Fibroblast of lung (primary cell): ENCODE results near the gene SLC22A23. TPM values are rescaled to one million over a fixed set of nuclear protein-coding genes. Genes with fewer than 3 reads are reported as not detected.

Experiments
- DNase-seq, 2 donors: peaks; one replicate each; pipeline versions ENCODE4 v3.0.0 to v3.0.0-alpha.2; 2010; ENCODE audit warnings: low read depth in 2 of 2
- H2AFZ ChIP-seq: 2 replicates; pipeline ENCODE4 v1.5.1; 2012; ENCODE audit warnings: low read length, control low read depth, inconsistent platforms
- H3K27ac ChIP-seq: 2 replicates; pipeline ENCODE4 v1.5.1; 2011; ENCODE audit warnings: low read length, control low read depth; ENCODE audit not compliant: insufficient read depth
- H3K27me3 ChIP-seq: 2 replicates; pipeline ENCODE4 v1.5.1; 2011; ENCODE audit warnings: mild to moderate bottlenecking, low read length; ENCODE audit not compliant: control insufficient read depth, insufficient read depth
- H3K36me3 ChIP-seq: 2 replicates; pipeline ENCODE4 v1.5.1; 2011; ENCODE audit warnings: low read length; ENCODE audit not compliant: control insufficient read depth, insufficient read depth
- H3K4me1 ChIP-seq: 2 replicates; pipeline ENCODE4 v1.5.1; 2011; ENCODE audit warnings: low read length; ENCODE audit not compliant: control insufficient read depth, insufficient read depth; ENCODE audit errors: extremely low read depth
- H3K4me2 ChIP-seq: 2 replicates; pipeline ENCODE4 v1.5.1; 2011; ENCODE audit warnings: low read length, control low read depth; ENCODE audit not compliant: insufficient read depth; ENCODE audit errors: extremely low read depth
- H3K4me3 ChIP-seq, 4 experiments: fragments of 200-600 bp in 1 of 4; sonication (generic) in 1 of 4; replicated peaks in 1 of 4; 2 replicates each; pipeline ENCODE4 v1.5.1; 2011 to 2016; ENCODE audit warnings: low read length in 4 of 4, low read depth in 3 of 4, mild to moderate bottlenecking in 3 of 4, control low read depth in 2 of 4, inconsistent platforms in 1 of 4, mixed read lengths in 1 of 4; ENCODE audit not compliant: insufficient read depth in 1 of 4; ENCODE audit errors: control extremely low read depth in 1 of 4
- H3K79me2 ChIP-seq: 2 replicates; pipeline ENCODE4 v1.5.1; 2012; ENCODE audit warnings: mild to moderate bottlenecking, low read length, inconsistent platforms; ENCODE audit not compliant: control insufficient read depth, insufficient read depth
- H3K9ac ChIP-seq: 2 replicates; pipeline ENCODE4 v1.5.1; 2011; ENCODE audit warnings: mild to moderate bottlenecking, low read length, control low read depth; ENCODE audit not compliant: insufficient read depth
- H3K9me3 ChIP-seq: 2 replicates; pipeline ENCODE4 v1.5.1; 2012; ENCODE audit warnings: low read depth, low read length; ENCODE audit not compliant: control insufficient read depth, insufficient read depth
- H4K20me1 ChIP-seq: 2 replicates; pipeline ENCODE4 v1.5.1; 2011; ENCODE audit warnings: low read length; ENCODE audit not compliant: control insufficient read depth, insufficient read depth; ENCODE audit errors: extremely low read depth
- CTCF ChIP-seq, 2 donors: IDR thresholded peaks in 1 of 2; conservative IDR thresholded peaks in 1 of 2; 1 replicate in 1 of 2; 2 replicates in 1 of 2; pipeline ENCODE4 v1.5.1; 2011 to 2012; ENCODE audit warnings: low read length in 2 of 2, control low read depth in 1 of 2, inconsistent platforms in 1 of 2, low read depth in 1 of 2, mild to moderate bottlenecking in 1 of 2
- EZH2 ChIP-seq: IDR thresholded peaks from 2 replicates; pipeline ENCODE4 v1.5.1; 2012; ENCODE audit warnings: low read length, control low read depth, mild to moderate bottlenecking; ENCODE audit errors: missing control alignments
- polyA plus RNA-seq, 2 donors: library from polyadenylated mRNA; depleted of rRNA in 1 of 2; stranded (reverse) in 1 of 2; unstranded in 1 of 2; fragments of >200 nt; gene quantifications; 2 replicates each; pipeline ENCODE4 v1.2.1, GENCODE V29; 2011 to 2012; ENCODE audit warnings: missing spikeins in 1 of 2
- total RNA-seq: library from RNA; depleted of rRNA; stranded (reverse); fragments of >200 nt; gene quantifications from 2 replicates; pipeline ENCODE4 v1.2.1, GENCODE V29; 2014

Gene SLC22A23
- total and polyA plus RNA-seq, 2 donors (not counting 1 experiment from before 2014, with no cell fraction given): 0.37 to 3.0 TPM

GRCh38 chr6:3484946-3485345, 28.1 kb upstream of the SLC22A23 start:
- Histone ChIP-seq H4K20me1 (no peaks in the 10 kb centered on the region), H3K36me3 (no peaks in the 10 kb centered on the region), H3K4me1 (no peaks in the 10 kb centered on the region), H3K79me2 (no peaks in the 10 kb centered on the region), H3K27me3 (peaks cover 3% of the 10 kb centered on the region), H3K27ac (no peak overlapping the region), H3K4me3 (no peak overlapping the region), H3K4me2 (no peak overlapping the region), H3K9ac (no peak overlapping the region), H2AFZ (no peak overlapping the region), H3K9me3 (no peaks in the 10 kb centered on the region)
- no peak for DNase-seq
- no peak for TF ChIP-seq CTCF (conservative IDR thresholded peaks at IDR 0.05 in 1 of 2, IDR thresholded peaks at IDR 0.05 in 1 of 2; ENCODE audit: low read depth in 1 of 2, low read length in 2 of 2)
- no peak for TF ChIP-seq EZH2

DNA sequence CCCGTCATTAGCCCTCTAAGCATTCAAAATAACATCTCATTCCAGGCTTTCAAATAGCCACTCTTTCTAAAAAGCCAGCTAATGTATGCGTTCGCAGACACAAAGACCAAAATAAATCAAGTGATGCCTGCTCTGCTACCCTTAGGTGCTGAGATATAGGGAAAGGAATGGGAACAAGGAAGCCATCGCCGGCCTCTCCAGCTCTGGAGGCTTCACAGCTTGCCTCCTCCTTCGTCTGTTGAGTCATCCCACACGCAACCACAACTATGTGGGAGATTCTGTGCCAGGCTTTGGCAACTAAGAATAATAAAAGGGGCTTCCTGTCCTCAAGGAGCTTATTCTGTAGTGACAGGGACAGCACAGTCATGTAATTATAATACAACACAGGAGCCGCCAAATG, 27.3 kb upstream of the SLC22A23 start:
- Histone ChIP-seq H2AFZ (no peak overlapping the region), H3K4me3 (no peak overlapping the region), H3K4me1 (no peaks in the 10 kb centered on the region), H3K27me3 (peaks cover 3% of the 10 kb centered on the region), H3K27ac (no peak overlapping the region), H3K36me3 (no peaks in the 10 kb centered on the region), H4K20me1 (no peaks in the 10 kb centered on the region), H3K9ac (no peak overlapping the region), H3K9me3 (no peaks in the 10 kb centered on the region), H3K4me2 (no peak overlapping the region), H3K79me2 (no peaks in the 10 kb centered on the region)
- TF ChIP-seq EZH2 (no peak), CTCF (conservative IDR thresholded peaks at IDR 0.05 in 1 of 2, IDR thresholded peaks at IDR 0.05 in 1 of 2; ENCODE audit: low read depth in 1 of 2, low read length in 2 of 2) (no peak)
- DNase-seq: peak; percentile 34 to 86

- no peaks in the 10 kb centered on the region for H3K79me2 ChIP-seq
- no peak overlapping the region for H3K4me2 ChIP-seq
- H4K20me1 ChIP-seq: no peaks in the 10 kb centered on the region
- no peak overlapping the region for H3K9ac ChIP-seq
- TF ChIP-seq EZH2 (no peak), CTCF (conservative IDR thresholded peaks at IDR 0.05 in 1 of 2, IDR thresholded peaks at IDR 0.05 in 1 of 2; ENCODE audit: low read depth in 1 of 2, low read length in 2 of 2) (no peak)
- no peak overlapping the region for H2AFZ ChIP-seq
- H3K27me3 ChIP-seq: peaks cover 3% of the 10 kb centered on the region
- H3K36me3 ChIP-seq: no peaks in the 10 kb centered on the region
- DNase-seq: no peak
- no peak overlapping the region for H3K4me3 ChIP-seq
- no peaks in the 10 kb centered on the region for H3K9me3 ChIP-seq
- H3K4me1 ChIP-seq: no peaks in the 10 kb centered on the region
- no peak overlapping the region for H3K27ac ChIP-seq
Measured at GRCh38 chr6:3483675-3484074, 26.8 kb upstream of the SLC22A23 start.
